Liver (tissue), 3 donors: Measurements from ENCODE around the gene MN1.

Experiments used
- ATF3 ChIP-seq: IDR thresholded peaks from 2 replicates; pipeline ENCODE4 v1.6.1; 2016; ENCODE audit warnings: antibody characterized with exemption
- CTCF ChIP-seq: fragments of 150-350 bp; IDR thresholded peaks from 2 replicates; pipeline ENCODE4 v1.5.1; 2017; ENCODE audit warnings: improper control_type of control experiment, low read depth, low read length; ENCODE audit not compliant: missing input control
- HNF4G ChIP-seq: IDR thresholded peaks from 2 replicates; pipeline ENCODE4 v1.6.1; 2016; ENCODE audit warnings: antibody characterized with exemption
- MAX ChIP-seq: IDR thresholded peaks from 2 replicates; pipeline ENCODE4 v1.6.1; 2016; ENCODE audit warnings: antibody characterized with exemption
- RAD21 ChIP-seq, 2 donors: IDR thresholded peaks; 2 replicates each; pipeline ENCODE4 v1.6.1; 2016; ENCODE audit warnings: antibody characterized with exemption in 2 of 2, mild to moderate bottlenecking in 2 of 2
- REST ChIP-seq: IDR thresholded peaks from 2 replicates; pipeline ENCODE4 v1.6.1; 2016; ENCODE audit warnings: antibody characterized with exemption, mild to moderate bottlenecking
- SP1 ChIP-seq: IDR thresholded peaks from 2 replicates; pipeline ENCODE4 v1.6.1; 2018; ENCODE audit warnings: antibody characterized with exemption, mild to moderate bottlenecking
- YY1 ChIP-seq: IDR thresholded peaks from 2 replicates; pipeline ENCODE4 v1.6.1; 2016; ENCODE audit warnings: antibody characterized with exemption, mild to moderate bottlenecking
- donor health status: healthy.
- donor health status: healthy.

GRCh38 chr22:27726686-27727449, 74.7 kb downstream of the MN1 start:
- TF ChIP-seq YY1 (no peak), CTCF (no peak), HNF4G (no peak), REST (no peak), RAD21 (IDR thresholded peaks at IDR 0.05) (no peak), ATF3 (no peak), SP1 (no peak), MAX (no peak)
